ENCODE data around the gene IRX2. TPM values are rescaled to one million over a fixed set of nuclear protein-coding genes. Genes with fewer than 3 reads are reported as not detected.

IRX2 gene
- total RNA-seq, 1 donor from 2014 or later = not detected

DNA sequence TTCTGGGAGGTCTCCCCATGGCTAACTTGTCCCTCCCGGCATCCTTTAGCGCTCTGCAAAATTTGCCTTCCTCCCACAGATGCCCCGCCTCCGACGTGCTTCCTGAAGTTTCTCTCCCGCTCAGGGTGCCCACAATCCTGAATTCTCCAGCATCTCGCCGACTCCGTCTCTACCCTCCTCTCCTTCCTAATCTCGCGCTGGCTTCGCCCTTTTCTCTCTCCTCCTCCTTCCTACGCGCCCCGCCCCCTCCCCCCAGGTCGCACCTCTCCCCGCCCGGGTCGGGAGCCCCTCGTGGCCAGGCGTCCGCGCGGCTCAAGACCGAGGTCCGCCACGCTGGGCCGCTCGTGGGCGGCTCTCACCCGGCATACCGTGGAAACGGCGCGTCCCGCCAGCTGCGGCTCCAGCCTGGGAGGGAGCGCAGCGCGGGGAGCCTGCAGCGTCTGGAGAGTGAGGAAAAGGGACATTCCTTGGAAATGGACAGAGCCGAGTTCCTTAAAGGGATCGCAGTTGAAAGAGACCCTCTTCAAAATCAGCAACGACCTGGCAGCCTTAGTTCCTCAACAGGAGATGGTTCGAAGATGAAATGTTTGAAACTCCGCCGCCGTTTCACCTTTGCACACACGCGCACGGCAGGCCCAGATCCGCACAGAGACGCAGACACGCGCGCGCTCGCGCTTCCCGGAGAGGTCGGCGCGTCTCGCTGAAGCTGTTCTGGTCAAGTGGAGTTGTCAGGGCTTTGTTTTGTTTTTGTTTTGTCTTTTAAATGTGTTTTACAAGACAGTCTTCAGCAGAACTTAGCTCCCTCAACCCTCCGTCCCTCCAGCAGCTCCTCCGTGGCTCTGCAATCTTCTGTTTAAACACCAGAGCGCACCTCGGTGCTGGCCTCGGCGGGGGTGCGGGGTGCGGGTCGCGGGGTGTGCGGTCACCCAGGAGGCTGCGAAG is 5.0 kb upstream of the IRX2 start:
- intact Hi-C loops (cut with micrococcal nuclease) = loop anchor here (5.0 kb wide), 1 partner anchor 874 kb away; the partner anchor contains the start of gene IRX4

GRCh38 chr5:2755681-2756171 is 4.2 kb upstream of the IRX2 start:
- intact Hi-C loops (cut with micrococcal nuclease) = loop anchor here (5.0 kb wide), 1 partner anchor 873 kb away; the partner anchor contains the start of gene IRX4

DNA sequence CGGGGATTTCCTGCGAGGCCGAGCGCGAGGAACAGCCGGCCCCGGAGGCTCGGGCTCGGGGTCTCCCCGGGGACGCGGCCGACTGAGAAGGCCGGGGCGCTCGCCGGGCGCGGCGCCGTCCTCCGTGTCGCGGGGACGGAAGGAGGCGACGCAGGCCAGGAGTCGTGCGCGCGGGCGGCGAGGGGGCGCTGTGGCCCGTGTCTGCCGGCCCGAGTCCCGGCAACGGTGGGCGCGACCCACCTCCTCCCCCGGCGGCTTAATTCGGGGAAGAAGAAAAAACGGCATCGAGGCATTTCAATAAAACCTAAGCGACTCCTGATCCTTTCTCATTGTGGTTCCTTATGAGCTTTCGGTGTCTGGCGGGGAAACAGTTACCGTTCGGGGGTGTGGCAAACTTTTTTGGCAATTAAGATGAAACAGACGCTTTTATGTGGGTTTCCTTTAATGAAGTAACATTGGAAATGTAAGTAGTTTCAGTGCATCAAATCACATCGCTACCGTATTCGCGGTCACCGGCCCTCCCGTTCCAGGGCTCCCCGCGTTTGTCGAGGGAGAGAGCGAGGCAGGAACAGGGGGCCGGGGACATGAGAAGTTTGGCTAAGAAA is 3.7 kb upstream of the IRX2 start:
- intact Hi-C loops (cut with micrococcal nuclease) = loop anchor here (5.0 kb wide), 1 partner anchor 873 kb away; the partner anchor contains the start of gene IRX4

GRCh38 chr5:2754581-2755075 is 3.2 kb upstream of the IRX2 start:
- intact Hi-C loops (cut with micrococcal nuclease) = loop anchor here (5.0 kb wide), 2 partner anchors 848 to 872 kb away; partner anchors contain the start of gene IRX4

GRCh38 chr5:2753452-2754420 is 2.3 kb upstream of the IRX2 start:
- intact Hi-C loops (cut with micrococcal nuclease) = loop anchor here (5.0 kb wide), 1 partner anchor 849 kb away; no protein-coding TSS in a partner anchor

- intact Hi-C loops (cut with micrococcal nuclease) = loop anchor here (5.0 kb wide), 1 partner anchor 849 kb away; no protein-coding TSS in a partner anchor
Observed at GRCh38 chr5:2752821-2753439, 1.5 kb upstream of the IRX2 start.

- intact Hi-C loops (cut with micrococcal nuclease) = loop anchor here (5.0 kb wide), 1 partner anchor 850 kb away; no protein-coding TSS in a partner anchor
Observed at GRCh38 chr5:2752059-2752820, 763 bp upstream of the IRX2 start.

DNA sequence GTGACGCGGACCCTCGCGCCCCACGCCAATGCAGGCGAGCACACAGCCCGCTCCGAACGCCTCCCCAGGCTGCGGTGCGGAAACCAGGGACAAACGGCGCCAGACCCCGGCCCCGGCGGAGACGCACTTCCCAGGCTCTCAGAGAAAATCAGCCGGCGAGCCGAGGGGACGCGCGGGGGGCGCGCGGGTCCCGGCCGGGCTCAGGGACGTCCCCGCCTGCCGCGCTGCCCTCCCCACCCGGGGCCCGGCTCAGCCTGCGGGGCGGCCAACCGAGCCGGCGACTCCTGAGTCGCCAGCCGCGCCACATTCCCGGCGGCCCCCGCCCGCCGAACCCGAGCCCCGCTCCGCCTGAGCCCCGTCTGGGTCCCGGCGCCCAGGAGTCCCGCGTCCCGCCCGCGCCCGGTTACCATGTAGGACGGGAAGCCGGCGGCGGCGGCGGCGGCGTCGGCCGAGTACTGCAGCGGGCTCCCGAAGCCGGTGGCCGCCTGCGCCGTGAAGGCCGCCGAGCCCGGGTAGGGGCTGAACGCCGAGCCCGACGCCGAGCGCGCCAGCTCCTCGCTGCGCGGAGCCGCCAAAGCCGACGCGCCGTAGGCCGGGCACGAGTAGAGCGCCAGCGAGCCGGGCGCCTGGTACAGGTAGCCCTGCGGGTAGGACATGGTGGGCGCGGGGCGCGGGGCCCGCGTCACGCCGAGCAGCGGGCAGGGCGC is 566 bp downstream of the IRX2 start:
- intact Hi-C loops (cut with micrococcal nuclease) = loop anchor here (5.0 kb wide), 1 partner anchor 851 kb away; no protein-coding TSS in a partner anchor

- intact Hi-C loops (cut with micrococcal nuclease) = loop anchor here (5.0 kb wide), 1 partner anchor 852 kb away; no protein-coding TSS in a partner anchor
Observed at GRCh38 chr5:2750026-2750757, 1.3 kb downstream of the IRX2 start.

DNA sequence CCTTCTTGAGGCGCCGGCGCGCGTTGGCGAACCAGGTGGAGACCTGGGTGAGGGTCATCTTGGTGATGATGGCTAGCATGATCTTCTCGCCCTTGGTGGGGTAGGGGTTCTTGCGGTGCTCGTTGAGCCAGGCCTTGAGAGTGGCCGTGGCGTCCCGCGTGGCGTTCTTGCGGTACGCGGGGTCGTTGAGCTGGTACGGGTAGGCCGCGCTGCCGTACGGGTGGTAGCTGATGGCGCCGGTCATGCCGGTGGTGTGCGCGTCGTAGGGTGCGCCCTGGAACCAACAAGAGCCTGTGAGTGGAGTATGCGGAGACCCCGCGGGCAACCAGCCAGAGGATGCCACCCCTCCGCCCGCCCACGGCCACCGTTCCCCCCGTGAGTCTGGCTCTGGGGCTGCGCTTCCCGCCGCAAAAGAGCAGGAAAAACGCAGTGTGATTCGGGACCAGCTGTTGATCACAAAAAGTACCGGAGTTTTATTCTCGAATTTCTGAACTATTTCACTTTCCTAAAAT is 1.9 kb downstream of the IRX2 start:
- intact Hi-C loops (cut with micrococcal nuclease) = loop anchor here (5.0 kb wide), 2 partner anchors 368 to 853 kb away; no protein-coding TSS in a partner anchor

- intact Hi-C loops (cut with micrococcal nuclease) = loop anchor here (5.0 kb wide), 1 partner anchor 368 kb away; no protein-coding TSS in a partner anchor
Observed at GRCh38 chr5:2748861-2749513, 2.5 kb downstream of the IRX2 start.

DNA sequence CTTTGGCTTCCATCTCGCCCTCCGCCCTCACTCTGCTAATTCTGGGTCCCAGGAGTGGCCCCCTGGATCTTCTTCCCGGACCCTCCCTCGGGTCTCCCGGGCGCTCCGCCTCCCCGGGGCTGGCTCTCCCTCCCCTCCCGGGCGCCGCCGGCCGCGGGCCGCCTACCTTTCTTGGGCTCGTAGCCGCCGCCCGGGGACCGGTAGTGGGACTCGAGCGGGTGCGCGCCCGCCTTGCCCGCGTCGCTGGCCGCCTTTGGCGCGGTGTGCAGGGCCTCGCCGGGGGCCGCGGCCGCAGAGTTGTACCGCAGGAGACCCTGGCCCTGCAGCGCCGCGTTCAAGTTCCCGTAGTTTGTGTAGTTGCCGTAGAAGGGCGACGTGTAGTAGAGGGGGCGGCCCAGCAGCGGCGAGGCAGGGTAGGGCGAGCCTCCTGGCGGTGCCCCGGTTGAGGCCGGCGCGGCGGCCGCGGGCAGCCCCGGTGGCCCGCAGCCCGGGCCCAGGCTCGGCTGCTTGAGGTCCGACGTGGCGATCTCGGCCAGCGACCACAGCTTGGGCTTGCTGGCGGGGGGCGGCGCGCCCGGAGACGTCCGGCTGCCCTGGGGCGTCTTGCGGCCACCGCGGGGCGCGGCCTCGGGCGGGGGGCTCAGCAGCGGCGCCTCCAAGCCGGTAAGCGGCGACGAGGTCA is 3.2 kb downstream of the IRX2 start:
- intact Hi-C loops (cut with micrococcal nuclease) = loop anchor here (5.0 kb wide), 1 partner anchor 369 kb away; no protein-coding TSS in a partner anchor

DNA sequence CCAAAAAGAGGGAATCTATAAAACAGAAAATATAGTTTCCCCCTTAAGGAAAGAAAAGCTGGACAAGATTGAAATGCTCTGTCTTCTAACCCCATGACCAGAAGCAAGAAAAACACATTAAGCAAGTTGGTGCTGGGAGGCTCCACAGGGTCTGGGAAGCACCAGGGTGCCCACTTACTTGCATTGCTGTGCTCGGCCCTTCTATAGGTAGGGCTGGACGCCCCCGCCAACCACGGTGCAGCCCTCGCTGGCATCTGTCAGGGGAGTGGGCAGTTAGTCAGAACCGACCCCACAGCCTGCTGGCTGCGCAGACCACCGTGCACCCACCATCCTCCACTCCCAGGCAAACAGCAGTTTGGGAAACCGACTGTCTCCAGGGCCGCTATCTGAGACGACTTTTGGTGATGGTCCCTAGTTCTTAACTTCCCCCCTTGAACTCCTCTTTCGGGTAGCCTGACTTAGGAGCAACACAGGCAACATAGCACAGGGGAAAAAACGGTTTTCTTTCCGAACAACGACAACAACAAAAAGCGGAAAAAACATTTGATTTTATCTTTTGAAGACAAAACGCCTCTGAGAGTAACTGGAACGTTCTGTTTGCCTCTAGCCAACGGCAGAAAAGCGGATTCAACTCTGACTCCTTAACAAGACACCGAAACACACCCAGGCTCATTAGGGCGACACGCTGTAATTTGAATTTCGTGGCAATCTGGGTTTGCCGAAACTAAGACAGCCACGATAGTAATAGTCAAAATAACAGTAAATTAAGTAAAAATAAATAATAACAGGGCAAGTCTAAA is 3.9 kb downstream of the IRX2 start:
- intact Hi-C loops (cut with micrococcal nuclease) = loop anchor here (5.0 kb wide), 1 partner anchor 370 kb away; no protein-coding TSS in a partner anchor

DNA sequence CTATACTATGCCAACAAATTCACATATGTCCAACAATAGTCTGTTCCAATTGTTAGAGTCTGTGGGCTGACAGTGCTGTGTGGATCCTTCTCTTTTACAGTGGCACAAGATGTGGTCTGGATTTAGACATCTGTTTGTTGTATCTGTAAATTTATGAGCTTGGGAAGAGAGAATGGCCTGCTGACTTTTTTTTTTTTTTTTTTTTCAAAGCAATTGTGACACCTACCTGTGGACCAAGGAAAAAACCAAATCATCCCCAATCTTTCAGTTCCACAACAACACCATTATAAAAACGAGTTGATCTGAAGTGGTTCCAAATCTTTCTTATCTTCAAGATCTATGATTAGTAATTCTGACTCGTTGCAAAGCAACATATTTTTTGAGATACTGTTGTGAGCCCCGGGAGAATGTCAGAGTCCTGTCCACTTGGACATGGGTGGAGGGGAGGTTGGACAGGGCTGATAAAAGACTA is 4.9 kb downstream of the IRX2 start:
- intact Hi-C loops (cut with micrococcal nuclease) = loop anchor here (5.0 kb wide), 1 partner anchor 371 kb away; no protein-coding TSS in a partner anchor

- intact Hi-C loops (cut with micrococcal nuclease) = loop anchor here (5.0 kb wide), 1 partner anchor 853 kb away; the partner anchor contains the start of gene IRX1
Observed at GRCh38 chr5:2744485-2744884, 7.0 kb downstream of the IRX2 start.
